PC-3 (cell line): ENCODE data around the gene SUSD2.

Source experiments
- CTCF ChIP-seq: fragments of 300-600 bp; sonication (generic); conservative IDR thresholded peaks from 2 replicates; pipeline ENCODE4 v1.5.1; 2017; ENCODE audit warnings: antibody characterized with exemption, low read depth, mild to moderate bottlenecking, low read length
- EZH2 ChIP-seq: fragments of 300-600 bp; sonication (generic); IDR thresholded peaks from one replicate; pipeline ENCODE4 v1.6.1; 2017; ENCODE audit warnings: antibody characterized with exemption, mild to moderate bottlenecking, low read length; ENCODE audit not compliant: unreplicated experiment
- EZH2phosphoT487 ChIP-seq: fragments of 300-600 bp; sonication (generic); IDR thresholded peaks from 2 replicates; pipeline ENCODE4 v1.6.1; 2018; ENCODE audit warnings: mild to moderate bottlenecking, antibody characterized with exemption, low read length, borderline replicate concordance

DNA sequence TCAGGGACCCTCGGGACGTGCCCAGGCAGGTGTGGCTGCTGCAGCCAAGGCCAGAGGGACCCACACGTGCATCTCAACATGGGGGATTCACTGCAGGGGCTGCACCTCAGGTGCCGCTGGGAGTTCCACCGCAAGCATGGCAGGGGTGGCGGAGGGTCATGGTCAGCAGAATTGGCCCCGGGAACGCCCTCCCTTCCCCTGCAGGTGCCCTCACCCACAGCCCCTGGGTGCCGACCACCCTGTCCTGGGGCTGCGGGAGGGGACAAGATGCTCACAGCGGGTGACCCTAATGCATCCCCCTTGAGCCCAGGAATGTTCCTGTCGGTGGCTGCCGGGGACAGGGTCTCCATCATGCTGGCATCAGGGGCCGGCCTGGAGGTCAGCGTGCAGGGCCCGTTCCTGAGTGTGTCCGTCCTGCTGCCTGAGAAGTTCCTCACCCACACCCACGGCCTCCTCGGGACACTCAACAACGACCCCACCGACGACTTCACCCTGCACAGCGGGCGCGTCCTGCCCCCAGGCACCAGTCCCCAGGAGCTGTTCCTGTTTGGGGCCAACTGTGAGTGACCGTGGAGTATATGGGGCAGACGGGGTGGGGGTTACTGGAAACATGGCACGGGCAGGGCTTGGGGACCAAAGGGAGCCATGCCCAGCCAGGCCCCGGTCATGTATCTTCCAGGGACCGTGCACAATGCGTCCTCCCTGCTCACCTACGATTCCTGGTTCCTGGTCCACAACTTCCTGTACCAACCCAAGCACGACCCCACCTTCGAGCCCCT lies 5.8 kb downstream of the SUSD2 start:
- no peak for TF ChIP-seq CTCF
- no peak for TF ChIP-seq EZH2phosphoT487
- TF ChIP-seq EZH2, result no peak
